HPDE6-E6E7 (cell line): Measurements from ENCODE around the gene AHSP.
"Not testable (repeated sequence)": the region's sequence is repeated elsewhere in the genome, so short reads cannot be mapped to it uniquely, and the experiment has no call there.

Source experiments
- DNase-seq: peaks from one replicate; pipeline ENCODE4 v3.0.0; 2011; ENCODE audit warnings: missing footprints; ENCODE audit errors: extremely low spot score

Gene AHSP

DNA sequence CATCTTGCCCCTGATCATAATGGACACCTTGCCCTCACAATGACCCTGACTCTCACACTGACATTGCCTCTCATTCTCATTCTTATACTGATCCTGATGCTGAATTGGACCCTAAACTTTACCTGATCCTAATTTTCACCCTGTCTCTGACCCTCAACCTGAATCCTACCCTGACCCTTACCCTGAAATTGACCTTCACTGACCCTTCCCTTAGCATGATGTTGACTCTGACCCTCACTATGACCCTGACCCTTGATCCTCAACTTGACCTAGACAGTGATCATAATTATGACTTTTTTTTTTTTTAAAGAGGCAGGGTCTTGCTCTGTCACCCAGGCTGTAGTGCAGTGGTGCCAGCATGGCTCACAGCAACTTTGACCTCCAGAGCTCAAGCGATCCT, 3.4 kb downstream of the AHSP start:
- DNase-seq: no peak

GRCh38 chr16:31532120-31532519, 4.4 kb downstream of the AHSP start:
- DNase-seq: no peak

GRCh38 chr16:31532896-31533295, 5.2 kb downstream of the AHSP start:
- no peak for DNase-seq

DNA sequence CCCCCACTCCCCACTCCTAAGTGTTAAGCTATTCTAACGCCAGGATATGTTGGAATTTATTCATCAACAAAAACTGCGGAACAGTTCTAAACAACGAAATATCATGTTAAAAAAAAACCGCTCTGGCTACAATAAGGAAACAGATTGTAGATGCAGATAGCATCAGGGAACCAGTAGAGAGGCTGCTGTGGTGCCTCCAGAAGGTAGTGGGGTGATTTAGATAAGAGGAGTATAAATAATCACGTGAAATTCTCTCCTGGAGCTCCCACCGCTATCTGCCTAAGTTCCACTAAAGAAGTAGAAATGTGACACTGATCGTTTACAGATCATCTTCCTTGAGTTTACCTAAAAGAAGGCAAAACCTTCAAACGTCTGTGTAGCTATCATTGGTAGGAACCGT, 8.0 kb downstream of the AHSP start:
- no peak for DNase-seq

GRCh38 chr16:31536804-31537361, 9.2 kb downstream of the AHSP start:
- DNase-seq: no peak

- no peak for DNase-seq
Observed at GRCh38 chr16:31537362-31538242, 9.9 kb downstream of the AHSP start.

GRCh38 chr16:31538243-31538598, 10.5 kb downstream of the AHSP start:
- DNase-seq: not testable (repeated sequence)

DNA sequence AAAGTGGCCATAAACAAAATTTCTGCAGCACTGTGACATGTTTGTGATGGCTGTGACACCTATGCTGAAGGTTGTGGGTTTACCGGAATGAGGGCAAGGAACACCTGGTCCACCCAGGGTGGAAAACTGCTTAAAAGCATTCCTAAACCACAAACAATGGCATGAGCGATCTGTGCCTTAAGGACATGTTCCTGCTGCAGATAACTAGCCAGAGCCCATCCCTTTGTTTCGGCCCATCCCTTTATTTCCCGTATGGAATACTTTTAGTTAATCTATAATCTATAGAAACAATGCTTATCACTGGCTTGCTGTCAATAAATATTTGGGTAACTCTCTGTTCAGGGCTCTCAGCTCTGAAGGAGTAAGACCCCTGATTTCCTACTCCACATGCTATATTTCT, 12.1 kb downstream of the AHSP start:
- not testable (repeated sequence) for DNase-seq

GRCh38 chr16:31542763-31543162, 15.1 kb downstream of the AHSP start:
- no peak for DNase-seq

DNA sequence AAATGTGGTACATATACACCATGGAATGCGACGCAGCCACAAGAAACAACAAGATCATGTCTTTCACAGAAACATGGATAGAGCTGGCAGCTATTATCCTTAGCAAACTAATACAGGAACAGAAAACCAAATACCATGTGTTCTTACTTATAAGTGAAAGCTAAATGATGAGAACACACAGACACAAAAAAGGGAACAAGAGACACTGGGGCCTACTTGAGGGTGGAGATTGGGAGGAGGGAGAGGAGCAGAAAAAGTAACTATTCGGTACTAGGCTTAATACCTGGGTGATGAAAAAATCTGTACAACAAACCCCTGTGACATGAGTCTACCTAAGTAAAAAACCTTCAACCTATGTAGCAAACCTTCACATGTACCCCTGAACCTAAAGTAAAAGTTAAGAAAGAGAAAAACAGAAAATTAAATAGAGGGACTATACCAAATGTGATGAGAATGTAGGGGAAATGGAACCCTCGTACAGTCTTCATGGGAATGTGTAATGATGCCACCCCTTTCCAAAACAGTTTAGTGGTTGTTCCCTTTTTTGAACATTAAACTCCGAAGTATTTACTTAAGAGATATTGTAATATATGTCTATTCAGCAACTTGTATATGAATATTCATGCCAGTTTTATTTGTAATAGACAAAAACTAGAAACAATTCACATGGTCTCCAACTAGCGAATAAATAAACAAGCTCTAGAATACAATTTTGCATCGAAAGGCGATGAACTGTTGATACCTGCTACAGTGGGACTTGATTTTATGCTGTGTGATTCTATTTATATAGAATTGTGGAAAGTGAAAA, 33.9 kb downstream of the AHSP start:
- DNase-seq: no peak

DNA sequence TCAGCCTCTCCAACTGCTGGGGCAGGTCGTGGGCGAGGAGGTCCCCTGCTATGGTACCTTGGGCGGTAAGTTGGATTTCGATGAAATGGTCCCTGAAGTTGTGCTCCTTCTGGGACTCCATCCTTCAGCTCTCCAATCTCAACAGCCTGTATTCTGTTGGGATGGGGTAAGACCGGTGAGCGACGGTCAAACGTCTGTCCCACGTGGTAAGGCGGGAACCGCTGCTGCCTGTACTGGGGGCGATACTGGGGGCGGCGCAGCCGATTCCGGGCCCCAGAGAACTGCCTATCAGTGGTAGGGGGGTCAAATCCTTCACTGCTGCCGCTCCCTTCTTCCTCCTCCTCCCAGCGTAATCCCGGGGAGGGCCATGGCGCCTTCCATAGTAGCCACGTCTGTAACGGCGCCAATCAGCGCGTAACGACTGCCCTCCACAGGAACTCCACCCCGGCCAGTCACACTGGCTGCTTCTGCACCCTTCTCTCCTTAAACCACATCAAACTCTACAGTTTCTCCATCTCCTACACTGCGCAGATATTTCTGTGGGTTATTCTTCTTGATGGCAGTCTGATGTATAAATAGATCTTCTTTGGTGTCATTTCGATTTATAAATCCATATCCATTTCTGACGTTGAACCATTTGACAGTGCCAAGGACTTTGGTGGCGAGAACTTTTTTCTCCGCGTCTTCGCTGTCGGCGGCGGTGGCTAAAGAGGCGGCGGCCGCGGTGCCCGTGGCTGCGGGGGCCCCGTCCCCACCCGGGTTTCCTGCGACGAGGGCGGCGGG, 41.1 kb downstream of the AHSP start:
- no peak for DNase-seq

GRCh38 chr16:31569360-31569717, 41.6 kb downstream of the AHSP start:
- DNase-seq: no peak

- DNase-seq: no peak
Observed at GRCh38 chr16:31572821-31573220, 45.1 kb downstream of the AHSP start.

- DNase-seq: not testable (repeated sequence)
Observed at GRCh38 chr16:31574159-31574558, 46.5 kb downstream of the AHSP start.

- no peak for DNase-seq
Observed at GRCh38 chr16:31577411-31577810, 49.7 kb downstream of the AHSP start.
